Activated CD8-positive, alpha-beta memory T cell treated with anti-CD3 and anti-CD28 coated beads, Interleukin-2, amount 50 U/mL, for 1 hour (primary cell): ENCODE results near the gene PIPOX.
"Not testable (repeated sequence)": the region's sequence is repeated elsewhere in the genome, so short reads cannot be mapped to it uniquely, and the experiment has no call there.

Source experiments
- DNase-seq: peaks from one replicate; pipeline ENCODE4 v3.0.0-alpha.2; 2020; ENCODE audit errors: extremely low read depth

The PIPOX gene

GRCh38 chr17:29076087-29076486 lies 33.1 kb downstream of the PIPOX start:
- DNase-seq: no peak

- DNase-seq: no peak
These were observed 33.8 kb downstream of the PIPOX start for GRCh38 chr17:29076722-29077121.

GRCh38 chr17:29077320-29077719 lies 34.4 kb downstream of the PIPOX start:
- no peak for DNase-seq

- no peak for DNase-seq
These were observed 35.5 kb downstream of the PIPOX start for GRCh38 chr17:29078183-29079045.

- DNase-seq: no peak
These were observed 36.5 kb downstream of the PIPOX start for GRCh38 chr17:29079433-29079832.

- DNase-seq: no peak
These were observed 36.9 kb downstream of the PIPOX start for GRCh38 chr17:29079887-29080286.

- DNase-seq: no peak
These were observed 37.4 kb downstream of the PIPOX start for GRCh38 chr17:29080323-29080722.

- no peak for DNase-seq
These were observed 38.0 kb downstream of the PIPOX start for GRCh38 chr17:29080965-29081364.

GRCh38 chr17:29084541-29085146 lies 41.7 kb downstream of the PIPOX start:
- DNase-seq: no peak

GRCh38 chr17:29085223-29085622 lies 42.3 kb downstream of the PIPOX start:
- no peak for DNase-seq

GRCh38 chr17:29086628-29087332 lies 43.8 kb downstream of the PIPOX start:
- no peak for DNase-seq

- DNase-seq: not testable (repeated sequence)
These were observed 45.8 kb downstream of the PIPOX start for GRCh38 chr17:29088782-29089181.

GRCh38 chr17:29089601-29090044 lies 46.7 kb downstream of the PIPOX start:
- no peak for DNase-seq

GRCh38 chr17:29090108-29090507 lies 47.2 kb downstream of the PIPOX start:
- DNase-seq: no peak

GRCh38 chr17:29090750-29091605 lies 48.0 kb downstream of the PIPOX start:
- no peak for DNase-seq

GRCh38 chr17:29091606-29092289 lies 48.8 kb downstream of the PIPOX start:
- DNase-seq: no peak

- no peak for DNase-seq
These were observed 50.3 kb downstream of the PIPOX start for GRCh38 chr17:29093090-29093871.

GRCh38 chr17:29094101-29094708 lies 51.3 kb downstream of the PIPOX start:
- DNase-seq: no peak

- DNase-seq: no peak
These were observed 52.5 kb downstream of the PIPOX start for GRCh38 chr17:29095439-29095838.

- no peak for DNase-seq
These were observed 53.2 kb downstream of the PIPOX start for GRCh38 chr17:29096094-29096493.
